Measurements from ENCODE around the gene MAP3K14. TPM values are rescaled to one million over a fixed set of nuclear protein-coding genes. Genes with fewer than 3 reads are reported as not detected.

Gene MAP3K14
- total RNA-seq, 6 experiments from 2014 or later: 5.6 to 8.8 (median 6.6) TPM

DNA sequence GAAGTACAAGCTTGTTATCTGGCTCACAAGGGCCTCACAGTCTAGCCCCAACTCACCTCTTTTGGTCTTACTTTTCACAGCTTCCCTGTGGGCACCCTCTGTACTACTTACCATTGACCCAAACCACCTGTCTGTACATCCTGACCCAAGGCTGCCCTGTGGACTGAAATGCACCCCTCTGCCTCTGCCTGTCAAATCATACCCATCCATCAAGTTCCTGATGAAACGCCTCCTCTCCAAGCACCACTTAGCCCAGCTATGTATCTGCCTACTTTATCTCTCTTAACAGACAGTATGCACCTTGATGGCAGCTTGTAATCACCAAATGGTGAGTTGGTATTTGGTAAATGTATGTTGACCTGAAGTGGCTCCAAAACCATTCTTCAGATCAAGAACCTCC, 7.5 kb upstream of the MAP3K14 start:
- H3K27ac Mint-ChIP-seq: no peak overlapping the region
- H3K4me3 Mint-ChIP-seq: no peak overlapping the region
- peaks cover 3% of the 10 kb centered on the region for H3K27me3 Mint-ChIP-seq (ENCODE audit: insufficient read depth)
- peaks cover 38% of the 10 kb centered on the region for H3K4me1 Mint-ChIP-seq (ENCODE audit: low read depth)
- no peak for DNase-seq
- H3K36me3 Mint-ChIP-seq (ENCODE audit: low read depth): peaks cover 7% of the 10 kb centered on the region; the same call in 1 of the 2 replicates
- TF ChIP-seq, protein P1, sequence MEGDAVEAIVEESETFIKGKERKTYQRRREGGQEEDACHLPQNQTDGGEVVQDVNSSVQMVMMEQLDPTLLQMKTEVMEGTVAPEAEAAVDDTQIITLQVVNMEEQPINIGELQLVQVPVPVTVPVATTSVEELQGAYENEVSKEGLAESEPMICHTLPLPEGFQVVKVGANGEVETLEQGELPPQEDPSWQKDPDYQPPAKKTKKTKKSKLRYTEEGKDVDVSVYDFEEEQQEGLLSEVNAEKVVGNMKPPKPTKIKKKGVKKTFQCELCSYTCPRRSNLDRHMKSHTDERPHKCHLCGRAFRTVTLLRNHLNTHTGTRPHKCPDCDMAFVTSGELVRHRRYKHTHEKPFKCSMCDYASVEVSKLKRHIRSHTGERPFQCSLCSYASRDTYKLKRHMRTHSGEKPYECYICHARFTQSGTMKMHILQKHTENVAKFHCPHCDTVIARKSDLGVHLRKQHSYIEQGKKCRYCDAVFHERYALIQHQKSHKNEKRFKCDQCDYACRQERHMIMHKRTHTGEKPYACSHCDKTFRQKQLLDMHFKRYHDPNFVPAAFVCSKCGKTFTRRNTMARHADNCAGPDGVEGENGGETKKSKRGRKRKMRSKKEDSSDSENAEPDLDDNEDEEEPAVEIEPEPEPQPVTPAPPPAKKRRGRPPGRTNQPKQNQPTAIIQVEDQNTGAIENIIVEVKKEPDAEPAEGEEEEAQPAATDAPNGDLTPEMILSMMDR (IDR thresholded peaks at IDR 0.05): no peak
- H3K9me3 Mint-ChIP-seq: no peaks in the 10 kb centered on the region

- Mint-ChIP-seq H3K36me3 (ENCODE audit: low read depth) (peaks cover 7% of the 10 kb centered on the region; the same call in 1 of the 2 replicates), H3K4me3 (0 out of 2 replicates have a peak overlapping the region, but pooled peaks have one; percentile 2), H3K4me1 (ENCODE audit: low read depth) (peaks cover 58% of the 10 kb centered on the region), H3K27ac (peak overlapping the region; percentile 92), H3K27me3 (ENCODE audit: insufficient read depth) (peaks cover 3% of the 10 kb centered on the region), H3K9me3 (no peaks in the 10 kb centered on the region)
- DNase-seq: no peak
- TF ChIP-seq, protein P1 (IDR thresholded peaks at IDR 0.05): no peak
Observed at GRCh38 chr17:45322168-45322567, 5.3 kb upstream of the MAP3K14 start.

DNA sequence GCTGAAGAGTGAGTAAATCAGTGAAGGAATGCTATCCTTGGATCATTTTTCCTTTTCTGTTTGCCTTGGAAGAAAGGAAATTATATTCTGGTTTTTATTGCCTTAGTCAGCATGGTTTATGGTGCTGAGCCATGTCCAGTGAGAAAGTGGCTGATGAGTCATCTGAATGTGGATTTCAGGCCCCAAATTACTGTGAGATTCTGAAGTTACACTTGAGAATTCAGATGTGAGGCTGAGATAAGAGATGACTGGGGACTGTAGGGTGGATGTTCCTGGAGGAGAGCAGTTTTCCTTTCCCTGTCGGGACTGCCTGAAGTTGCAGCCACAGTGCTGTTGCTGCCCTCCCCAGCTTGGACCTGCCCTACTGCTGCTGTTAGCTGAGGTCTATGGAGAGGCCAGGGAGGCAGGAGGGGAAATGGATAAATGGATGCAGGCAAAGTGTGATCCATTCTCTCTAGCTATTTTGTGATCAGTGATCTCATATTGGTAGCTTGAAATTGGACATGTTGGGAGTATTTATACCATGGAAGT, 4.2 kb upstream of the MAP3K14 start:
- DNase-seq: peak; percentile 99
- Mint-ChIP-seq H3K4me1 (ENCODE audit: low read depth) (peaks cover 60% of the 10 kb centered on the region), H3K27me3 (ENCODE audit: insufficient read depth) (peaks cover 2% of the 10 kb centered on the region), H3K4me3 (peak overlapping the region; percentile 65), H3K9me3 (no peaks in the 10 kb centered on the region), H3K27ac (peak overlapping the region; percentile 94), H3K36me3 (ENCODE audit: low read depth) (peaks cover 9% of the 10 kb centered on the region)
- TF ChIP-seq, protein P1 (IDR thresholded peaks at IDR 0.05): peak; percentile 18; the same call in 1 of the 2 replicates

DNA sequence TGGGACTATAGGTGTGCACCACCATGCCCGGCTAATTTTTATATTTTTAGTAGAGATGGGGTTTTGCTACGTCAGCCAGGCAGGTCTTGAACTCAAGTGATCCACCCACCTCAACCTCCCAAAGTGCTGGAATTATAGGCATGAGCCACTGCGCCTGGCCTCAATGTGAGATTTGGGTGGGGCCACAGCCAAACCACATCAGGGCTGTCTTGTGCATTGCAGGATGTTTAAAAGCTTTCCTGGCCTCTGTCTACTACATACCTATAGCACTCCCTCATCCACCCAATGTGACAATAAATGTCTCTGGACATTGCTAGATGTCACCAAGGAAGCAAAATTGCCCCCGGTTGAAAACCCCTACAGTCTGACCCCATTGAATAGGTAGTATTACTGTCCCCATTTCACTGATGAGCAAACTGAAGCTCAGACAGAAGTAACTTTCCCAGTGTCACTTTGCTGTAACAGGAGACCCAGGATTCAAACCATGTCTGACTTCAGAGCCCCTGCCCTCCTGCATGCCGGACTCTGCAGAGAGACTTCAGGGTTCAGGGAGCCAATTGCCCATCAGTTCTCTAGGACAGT, 3.6 kb upstream of the MAP3K14 start:
- Mint-ChIP-seq H3K4me3 (peak overlapping the region; percentile 65), H3K27ac (peak overlapping the region; percentile 94), H3K4me1 (ENCODE audit: low read depth) (peaks cover 60% of the 10 kb centered on the region), H3K27me3 (ENCODE audit: insufficient read depth) (peaks cover 2% of the 10 kb centered on the region), H3K9me3 (no peaks in the 10 kb centered on the region), H3K36me3 (ENCODE audit: low read depth) (peaks cover 14% of the 10 kb centered on the region)
- TF ChIP-seq, protein P1 (IDR thresholded peaks at IDR 0.05): no peak
- DNase-seq: peak; percentile 70

- H3K27ac Mint-ChIP-seq: peak overlapping the region; percentile 94
- no peaks in the 10 kb centered on the region for H3K9me3 Mint-ChIP-seq
- peaks cover 2% of the 10 kb centered on the region for H3K27me3 Mint-ChIP-seq (ENCODE audit: insufficient read depth)
- TF ChIP-seq, protein P1 (IDR thresholded peaks at IDR 0.05): no peak
- peak; percentile 84 for DNase-seq
- H3K36me3 Mint-ChIP-seq (ENCODE audit: low read depth): peaks cover 14% of the 10 kb centered on the region
- H3K4me3 Mint-ChIP-seq: peak overlapping the region; percentile 61
- peaks cover 70% of the 10 kb centered on the region for H3K4me1 Mint-ChIP-seq (ENCODE audit: low read depth)
Observed at GRCh38 chr17:45319239-45319703, 2.5 kb upstream of the MAP3K14 start.
